Activated B cell treated with CpG ODN at 0.5 μM for 24 hours (primary cell): ENCODE measurements around the gene KRT80. TPM values are rescaled to one million over a fixed set of nuclear protein-coding genes. Genes with fewer than 3 reads are reported as not detected.

Experiments
- ATAC-seq: fragments of 200-7000 bp; cut with Tn5 transposase; one replicate; pipeline ENCODE4 v1.10.0; 2021; ENCODE audit warnings: low read depth, mild to moderate bottlenecking, moderate library complexity
- CTCF ChIA-PET: fragments of 350-600 bp; sonication (Branson Sonifier 250); formaldehyde crosslinking; loops from one replicate; lab custom pipeline; 2021; ENCODE audit warnings: antibody characterized with exemption; lab: Charles Lee
- POLR2A ChIA-PET: fragments of 350-600 bp; sonication (Branson Sonifier 250); formaldehyde crosslinking; loops from one replicate; lab custom pipeline; 2021; ENCODE audit warnings: antibody characterized with exemption; lab: Charles Lee
- DNase-seq: peaks from one replicate; pipeline ENCODE4 v3.0.0; 2022
- H3K27ac Mint-ChIP-seq: one replicate; pipeline ENCODE4 v1.8.0; 2020; ENCODE audit warnings: mixed read lengths
- H3K27me3 Mint-ChIP-seq: one replicate; pipeline ENCODE4 v1.8.0; 2021; ENCODE audit warnings: mixed read lengths
- H3K36me3 Mint-ChIP-seq: one replicate; pipeline ENCODE4 v1.8.0; 2021; ENCODE audit warnings: low read depth, mixed read lengths
- H3K4me1 Mint-ChIP-seq: one replicate; pipeline ENCODE4 v1.8.0; 2021; ENCODE audit warnings: mixed read lengths
- H3K4me3 Mint-ChIP-seq: one replicate; pipeline ENCODE4 v1.8.0; 2020; ENCODE audit warnings: mild to moderate bottlenecking, mixed read lengths
- H3K9me3 Mint-ChIP-seq: one replicate; pipeline ENCODE4 v1.8.0; 2020; ENCODE audit warnings: mixed read lengths
- CTCF ChIP-seq: fragments of 200-600 bp; IDR thresholded peaks from one replicate; pipeline ENCODE4 v1.8.0; 2022; ENCODE audit warnings: antibody characterized with exemption, mild to moderate bottlenecking
- intact Hi-C: fragments of 100-400 bp; cut with micrococcal nuclease; formaldehyde crosslinking; loops from one replicate; pipeline ENCODE4 v1.15.1; 2024
- total RNA-seq: library from RNA; stranded (reverse); gene quantifications from 2 replicates; pipeline ENCODE4 v1.2.3, GENCODE V29; 2022

Gene KRT80
- total RNA-seq, 1 donor from 2014 or later: not detected

DNA sequence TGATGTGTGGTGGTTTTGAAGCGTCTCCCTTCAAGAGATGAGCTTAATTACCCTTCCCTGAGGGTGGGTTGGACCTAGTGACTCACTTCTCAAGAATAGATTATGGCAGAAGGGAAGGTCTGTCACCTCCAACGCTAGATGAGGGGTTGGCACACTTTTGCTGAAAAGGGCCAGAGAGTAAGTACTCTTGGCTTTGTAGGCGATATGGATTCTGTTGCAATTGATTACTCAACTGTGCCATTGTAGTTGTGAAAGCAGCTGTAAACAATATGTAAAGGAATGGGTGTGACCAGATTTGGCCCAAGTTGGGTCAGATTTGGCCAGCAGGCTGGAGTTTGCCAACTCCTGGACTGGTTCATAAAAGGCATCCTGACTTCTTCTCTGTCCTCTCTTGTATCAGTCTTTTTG is 59.1 kb downstream of the KRT80 start:
- Mint-ChIP-seq H3K4me3 (no peak overlapping the region), H3K27ac (no peak overlapping the region)
- CTCF ChIA-PET: no interaction called here

DNA sequence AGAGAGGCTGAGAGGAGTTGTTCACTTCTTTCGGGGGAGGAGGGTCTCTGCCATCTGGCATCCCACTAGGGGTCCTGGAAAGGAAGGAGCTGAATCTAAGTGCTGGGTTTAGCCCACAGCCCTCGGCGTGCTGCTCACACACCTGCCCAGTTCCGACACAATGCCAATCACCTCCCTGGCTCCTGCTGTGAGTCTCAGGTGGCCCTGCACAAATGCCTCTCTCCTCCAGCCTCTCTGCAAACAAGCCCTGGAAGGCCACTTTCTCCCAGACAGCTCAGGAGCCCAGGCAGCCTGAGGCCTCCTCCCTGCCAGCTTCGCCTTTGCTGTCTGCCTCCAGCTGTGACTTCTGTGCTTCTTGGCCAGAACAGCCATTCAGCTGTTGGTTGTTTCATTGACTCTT is 61.1 kb downstream of the KRT80 start:
- Mint-ChIP-seq H3K4me1 (no peaks in the 10 kb centered on the region), H3K27ac (no peak overlapping the region), H3K9me3 (no peaks in the 10 kb centered on the region), H3K27me3 (peaks cover 17% of the 10 kb centered on the region), H3K36me3 (no peaks in the 10 kb centered on the region), H3K4me3 (no peak overlapping the region)
- ATAC-seq (no peak), DNase-seq (no peak)
- CTCF ChIA-PET: interaction anchor here (0.7 kb wide), 1 partner anchor 444 kb away, joined by 3 read pairs; no protein-coding TSS in a partner anchor
- intact Hi-C loops: no loop called here
- TF ChIP-seq CTCF: no peak
- POLR2A ChIA-PET: interaction anchor here (0.7 kb wide), 1 partner anchor 14 kb away, joined by 3 read pairs; no protein-coding TSS in a partner anchor

More for the DNA sequence above, 59.1 kb downstream of the KRT80 start:
- no peaks in the 10 kb centered on the region for H3K9me3 Mint-ChIP-seq
- no peak for DNase-seq
- POLR2A ChIA-PET: no interaction called here
- no peaks in the 10 kb centered on the region for H3K4me1 Mint-ChIP-seq
- no peak for ATAC-seq
- no peaks in the 10 kb centered on the region for H3K36me3 Mint-ChIP-seq
- intact Hi-C loops: no loop called here
- no peak for TF ChIP-seq CTCF
- H3K27me3 Mint-ChIP-seq: peaks cover 10% of the 10 kb centered on the region

DNA sequence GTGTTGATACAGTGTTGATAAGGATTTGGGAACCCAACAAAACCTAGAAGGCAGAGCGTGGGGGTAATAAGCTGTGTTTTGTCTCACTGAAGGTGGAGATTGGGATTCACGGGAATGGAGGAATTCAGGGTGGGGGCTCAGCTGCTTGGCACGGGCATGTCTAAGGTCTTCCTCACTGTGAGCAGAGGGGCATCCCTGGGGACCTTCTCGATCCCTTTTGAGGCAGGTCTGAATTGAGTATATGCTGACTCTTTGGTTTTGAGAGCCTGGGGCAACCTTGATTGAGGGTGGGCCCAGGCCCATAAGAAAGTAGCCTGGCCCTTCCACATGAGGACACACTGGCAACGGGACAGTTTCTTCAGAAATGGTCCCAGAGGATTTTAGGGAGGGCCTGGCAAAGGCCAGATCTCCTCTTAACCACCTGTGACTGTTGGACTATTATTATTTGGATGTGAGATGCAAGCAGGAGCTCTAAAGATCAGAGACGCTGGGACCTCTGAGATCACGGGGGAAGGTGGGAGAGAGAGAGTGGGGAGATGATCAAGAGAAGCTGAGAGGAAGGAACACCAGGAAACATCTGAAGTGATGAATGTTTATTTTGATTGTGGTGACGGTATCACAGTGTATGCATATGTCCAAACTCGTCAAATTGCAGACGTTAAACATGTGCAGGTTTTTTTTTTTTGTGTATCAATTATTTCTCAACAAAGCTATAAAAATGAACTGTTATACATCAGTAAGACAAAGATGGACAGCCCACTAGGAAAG is 63.9 kb downstream of the KRT80 start:
- intact Hi-C loops: no loop called here
- peaks cover 22% of the 10 kb centered on the region for H3K27me3 Mint-ChIP-seq
- ChIA-PET POLR2A (no interaction called here), CTCF (interaction anchor here (0.7 kb wide), 1 partner anchor 107 kb away, joined by 3 read pairs; no protein-coding TSS in a partner anchor)
- H3K9me3 Mint-ChIP-seq: no peaks in the 10 kb centered on the region
- H3K4me3 Mint-ChIP-seq: no peak overlapping the region
- H3K4me1 Mint-ChIP-seq: peaks cover 3% of the 10 kb centered on the region
- no peak overlapping the region for H3K27ac Mint-ChIP-seq
- no peak for TF ChIP-seq CTCF
- DNase-seq (no peak), ATAC-seq (no peak)
- H3K36me3 Mint-ChIP-seq: no peaks in the 10 kb centered on the region

- H3K4me3 Mint-ChIP-seq: no peak overlapping the region
- DNase-seq: no peak
- TF ChIP-seq CTCF: no peak
- ChIA-PET POLR2A (no interaction called here), CTCF (interaction anchor here (0.7 to 6.0 kb wide), 2 partner anchors 101 to 106 kb away, joined by 3 to 67 read pairs; no protein-coding TSS in a partner anchor)
- ATAC-seq: no peak
- H3K27ac Mint-ChIP-seq: no peak overlapping the region
- no peaks in the 10 kb centered on the region for H3K9me3 Mint-ChIP-seq
- H3K4me1 Mint-ChIP-seq: peaks cover 7% of the 10 kb centered on the region
- H3K27me3 Mint-ChIP-seq: peaks cover 19% of the 10 kb centered on the region
- intact Hi-C loops: no loop called here
- no peaks in the 10 kb centered on the region for H3K36me3 Mint-ChIP-seq
Measured at GRCh38 chr12:52126605-52127578, 64.9 kb downstream of the KRT80 start.
